ENCODE data around the gene RND3. TPM values are rescaled to one million over a fixed set of nuclear protein-coding genes. Genes with fewer than 3 reads are reported as not detected.

RND3 gene
- total and polyA plus RNA-seq, 2 donors (not counting 1 experiment from before 2014, with no cell fraction given), result not detected

DNA sequence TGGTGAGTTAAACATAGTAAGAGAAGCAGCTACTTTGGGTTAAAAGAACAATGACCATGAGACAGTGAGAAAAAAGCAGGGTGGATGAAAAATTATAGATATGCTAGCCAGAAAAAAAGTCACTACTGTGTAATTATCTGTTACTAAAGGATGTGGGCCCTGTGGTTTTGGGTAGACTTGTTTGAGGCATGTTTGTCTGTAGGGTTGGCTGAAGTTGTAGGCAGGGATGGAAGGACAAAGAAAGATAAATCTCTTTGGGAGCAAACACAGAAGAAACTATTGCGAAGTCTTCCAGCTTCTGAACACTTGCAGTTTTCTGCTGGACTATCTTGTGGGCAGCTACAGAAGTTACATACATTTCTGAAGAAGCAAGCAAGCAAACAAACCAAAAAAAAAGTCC, 28.2 kb downstream of the RND3 start:
- ChIA-PET POLR2A (no interaction called here), CTCF (no interaction called here)
- intact Hi-C loops (cut with micrococcal nuclease), result no loop called here
- H3K9ac ChIP-seq (ENCODE audit: low read length), result no peak overlapping the region
- peaks cover 0 to 4% (median 0%) of the 10 kb centered on the region in 3 donors for H3K9me3 ChIP-seq (ENCODE audit: control extremely low read depth in 1 of 3, control insufficient read depth in 2 of 3, insufficient read depth in 1 of 3, low read length in 2 of 3)
- H3K4me3 ChIP-seq (ENCODE audit: control extremely low read depth in 1 of 5, extremely low read depth in 1 of 5, insufficient read depth in 1 of 5, low read depth in 2 of 5, low read length in 4 of 5), result no peak overlapping the region
- WGBS (ENCODE audit: insufficient coverage), result no CpG with 5 or more reads among the region's 1 CpG
- Mint-ChIP-seq H3K27ac (no peak overlapping the region), H3K9me3 (ENCODE audit: insufficient read depth) (no peaks in the 10 kb centered on the region), H3K4me3 (no peak overlapping the region), H3K27me3 (no peaks in the 10 kb centered on the region), H3K4me1 (no peaks in the 10 kb centered on the region)
- DNase-seq (no peak), ATAC-seq (ENCODE audit: low read depth) (no peak)
- no peak overlapping the region for H3K4me2 ChIP-seq (replicated peaks; ENCODE audit: low read depth, low read length, poor library complexity, severe bottlenecking)
- H2AFZ ChIP-seq (ENCODE audit: insufficient read depth, low read depth, low read length, poor library complexity, severe bottlenecking), result no peak overlapping the region
- H3K4me1 ChIP-seq (ENCODE audit: control insufficient read depth in 2 of 2, insufficient read depth in 2 of 2, low read length in 2 of 2), result no peaks in the 10 kb centered on the region
- H4K20me1 ChIP-seq (ENCODE audit: control insufficient read depth, insufficient read depth, low read length, poor library complexity, severe bottlenecking), result no peaks in the 10 kb centered on the region
- H3K79me2 ChIP-seq (ENCODE audit: control insufficient read depth, insufficient read depth, low read length), result no peaks in the 10 kb centered on the region
- H3K27ac ChIP-seq (ENCODE audit: low read length in 2 of 2), result no peak overlapping the region
- no peak for TF ChIP-seq CTCF (IDR thresholded peaks at IDR 0.05)
- TF ChIP-seq EZH2 (IDR thresholded peaks at IDR 0.05; ENCODE audit: borderline replicate concordance, insufficient read depth, low read depth, low read length, poor library complexity, severe bottlenecking), result no peak
- no peaks in the 10 kb centered on the region for H3K36me3 ChIP-seq (replicated peaks in 1 of 2; ENCODE audit: control extremely low read depth in 1 of 2, control insufficient read depth in 1 of 2, extremely low read depth in 1 of 2, insufficient read depth in 2 of 2, low read length in 1 of 2)
- no peaks in the 10 kb centered on the region for H3K27me3 ChIP-seq (replicated peaks in 1 of 4; ENCODE audit: control extremely low read depth in 1 of 4, control insufficient read depth in 3 of 4, insufficient read depth in 4 of 4, low read length in 3 of 4)

DNA sequence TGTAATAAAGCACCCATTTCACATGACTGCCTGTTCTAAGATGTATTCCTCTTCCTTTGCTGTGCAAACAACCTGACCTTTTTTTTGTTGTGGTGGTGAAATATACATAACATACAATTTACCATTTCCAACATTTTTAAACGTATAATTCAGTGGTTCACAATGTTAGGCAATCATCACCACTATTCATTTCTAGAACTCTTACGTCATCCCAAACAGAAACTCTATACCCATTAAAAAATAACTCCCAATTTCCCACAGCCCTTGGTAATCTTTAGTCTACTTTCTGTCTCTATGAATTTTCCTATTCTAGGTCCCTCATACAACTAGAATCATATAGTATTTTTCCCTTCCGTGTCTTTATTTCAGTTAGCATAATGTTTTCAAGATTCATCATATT, 36.7 kb downstream of the RND3 start:
- intact Hi-C loops (cut with micrococcal nuclease), result no loop called here
- Mint-ChIP-seq H3K27ac (no peak overlapping the region), H3K4me1 (no peaks in the 10 kb centered on the region), H3K9me3 (ENCODE audit: insufficient read depth) (no peaks in the 10 kb centered on the region), H3K27me3 (no peaks in the 10 kb centered on the region), H3K4me3 (no peak overlapping the region)
- no peak for ATAC-seq (ENCODE audit: low read depth)
- H3K36me3 ChIP-seq (replicated peaks in 1 of 2; ENCODE audit: control extremely low read depth in 1 of 2, control insufficient read depth in 1 of 2, extremely low read depth in 1 of 2, insufficient read depth in 2 of 2, low read length in 1 of 2), result no peaks in the 10 kb centered on the region
- 79% methylated on average over 2 of the region's 3 CpGs for WGBS (ENCODE audit: insufficient coverage)
- H3K79me2 ChIP-seq (ENCODE audit: control insufficient read depth, insufficient read depth, low read length), result no peaks in the 10 kb centered on the region
- H4K20me1 ChIP-seq (ENCODE audit: control insufficient read depth, insufficient read depth, low read length, poor library complexity, severe bottlenecking), result no peaks in the 10 kb centered on the region
- no peak overlapping the region for H3K27ac ChIP-seq (ENCODE audit: low read length in 2 of 2)
- no peak overlapping the region for H3K4me3 ChIP-seq (ENCODE audit: control extremely low read depth in 1 of 5, extremely low read depth in 1 of 5, insufficient read depth in 1 of 5, low read depth in 2 of 5, low read length in 4 of 5)
- CTCF ChIA-PET, result no interaction called here
- H3K4me1 ChIP-seq (ENCODE audit: control insufficient read depth in 2 of 2, insufficient read depth in 2 of 2, low read length in 2 of 2), result no peaks in the 10 kb centered on the region
- H2AFZ ChIP-seq (ENCODE audit: insufficient read depth, low read depth, low read length, poor library complexity, severe bottlenecking), result no peak overlapping the region
- peaks cover 0 to 4% (median 0%) of the 10 kb centered on the region in 3 donors for H3K9me3 ChIP-seq (ENCODE audit: control extremely low read depth in 1 of 3, control insufficient read depth in 2 of 3, insufficient read depth in 1 of 3, low read length in 2 of 3)
- POLR2A ChIA-PET, result no interaction called here
- H3K4me2 ChIP-seq (replicated peaks; ENCODE audit: low read depth, low read length, poor library complexity, severe bottlenecking), result no peak overlapping the region
- DNase-seq, result no peak
- TF ChIP-seq EZH2 (IDR thresholded peaks at IDR 0.05; ENCODE audit: borderline replicate concordance, insufficient read depth, low read depth, low read length, poor library complexity, severe bottlenecking) (no peak), CTCF (IDR thresholded peaks at IDR 0.05) (no peak)
- H3K9ac ChIP-seq (ENCODE audit: low read length), result no peak overlapping the region
- H3K27me3 ChIP-seq (replicated peaks in 1 of 4; ENCODE audit: control extremely low read depth in 1 of 4, control insufficient read depth in 3 of 4, insufficient read depth in 4 of 4, low read length in 3 of 4), result no peaks in the 10 kb centered on the region
